ENCODE measurements around the gene SLC24A3.

SLC24A3 gene

DNA sequence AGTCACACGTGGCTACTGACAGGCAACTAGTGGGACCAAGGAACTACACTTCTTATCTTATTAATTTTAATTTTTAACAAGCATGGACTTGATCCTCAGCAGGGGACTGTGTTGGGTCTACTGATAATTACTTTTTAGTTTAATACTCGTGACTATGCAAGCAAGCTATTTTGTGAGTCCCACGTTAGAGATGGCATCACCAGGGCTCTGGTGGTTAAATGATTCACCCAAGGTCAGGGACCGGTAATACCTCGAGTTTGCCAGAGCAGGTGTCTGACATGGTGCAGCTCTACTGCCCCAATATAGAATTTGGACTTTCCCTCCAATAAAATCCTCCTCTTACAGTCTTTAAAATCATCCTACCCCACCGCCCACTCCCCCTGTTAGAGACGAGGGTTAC lies 447.0 kb downstream of the SLC24A3 start:
- Histone ChIP-seq H3K9me3 (ENCODE audit: control insufficient read depth, insufficient read depth, low read length) (no peaks in the 10 kb centered on the region), H3K4me2 (ENCODE audit: low read length) (no peak overlapping the region), H3K4me3 (ENCODE audit: low read length) (no peak overlapping the region), H3K27ac (ENCODE audit: low read depth, low read length) (no peak overlapping the region), H3K79me2 (ENCODE audit: control insufficient read depth, low read length) (no peaks in the 10 kb centered on the region), H3F3A (ENCODE audit: control insufficient read depth, insufficient read depth) (no peaks in the 10 kb centered on the region), H3K4me1 (ENCODE audit: control insufficient read depth, low read length) (peaks cover 13% of the 10 kb centered on the region), H3K9me2 (replicated peaks; ENCODE audit: control insufficient read depth, low read length) (no peaks in the 10 kb centered on the region), H4K20me1 (ENCODE audit: control insufficient read depth, insufficient read depth, low read depth, low read length) (no peaks in the 10 kb centered on the region), H3K27me3 (ENCODE audit: control insufficient read depth, low read length) (peaks cover 28% of the 10 kb centered on the region; the same call in 1 of the 2 replicates), H3K36me3 (ENCODE audit: control insufficient read depth, low read length) (no peaks in the 10 kb centered on the region)
- no peak for TF ChIP-seq EZH2phosphoT487 (IDR thresholded peaks at IDR 0.05; ENCODE audit: borderline replicate concordance, low read length)
- TF ChIP-seq, protein P1, sequence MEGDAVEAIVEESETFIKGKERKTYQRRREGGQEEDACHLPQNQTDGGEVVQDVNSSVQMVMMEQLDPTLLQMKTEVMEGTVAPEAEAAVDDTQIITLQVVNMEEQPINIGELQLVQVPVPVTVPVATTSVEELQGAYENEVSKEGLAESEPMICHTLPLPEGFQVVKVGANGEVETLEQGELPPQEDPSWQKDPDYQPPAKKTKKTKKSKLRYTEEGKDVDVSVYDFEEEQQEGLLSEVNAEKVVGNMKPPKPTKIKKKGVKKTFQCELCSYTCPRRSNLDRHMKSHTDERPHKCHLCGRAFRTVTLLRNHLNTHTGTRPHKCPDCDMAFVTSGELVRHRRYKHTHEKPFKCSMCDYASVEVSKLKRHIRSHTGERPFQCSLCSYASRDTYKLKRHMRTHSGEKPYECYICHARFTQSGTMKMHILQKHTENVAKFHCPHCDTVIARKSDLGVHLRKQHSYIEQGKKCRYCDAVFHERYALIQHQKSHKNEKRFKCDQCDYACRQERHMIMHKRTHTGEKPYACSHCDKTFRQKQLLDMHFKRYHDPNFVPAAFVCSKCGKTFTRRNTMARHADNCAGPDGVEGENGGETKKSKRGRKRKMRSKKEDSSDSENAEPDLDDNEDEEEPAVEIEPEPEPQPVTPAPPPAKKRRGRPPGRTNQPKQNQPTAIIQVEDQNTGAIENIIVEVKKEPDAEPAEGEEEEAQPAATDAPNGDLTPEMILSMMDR (IDR thresholded peaks at IDR 0.05; ENCODE audit: low read depth, low read length, poor library complexity, severe bottlenecking), result no peak

DNA sequence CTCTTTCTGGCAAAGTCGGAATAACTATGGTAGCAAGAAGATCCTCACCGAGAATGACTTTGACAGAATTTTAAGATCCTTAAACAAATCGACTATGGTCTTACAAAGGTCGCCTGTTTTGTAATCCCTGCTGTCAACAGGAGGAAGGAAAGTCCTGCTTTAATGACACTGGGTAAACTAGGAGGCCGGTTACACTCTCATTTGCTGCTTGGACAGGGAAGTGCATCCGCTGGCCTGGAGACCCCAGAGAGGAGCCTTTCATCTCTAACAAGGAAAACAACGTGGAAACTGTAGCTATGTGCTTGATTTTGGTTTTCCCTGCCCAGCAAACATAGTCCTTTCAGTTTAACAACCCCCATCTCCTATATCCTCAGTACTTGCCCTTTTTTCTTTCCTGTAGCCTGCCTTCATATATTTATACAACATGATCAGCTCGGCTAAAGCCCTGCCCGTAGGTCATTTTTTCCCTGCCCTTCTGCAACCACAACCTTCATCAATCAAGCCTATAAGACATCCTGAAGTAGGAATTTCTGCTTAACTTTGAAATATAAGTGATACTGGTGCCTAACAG lies 448.5 kb downstream of the SLC24A3 start:
- Histone ChIP-seq H3K4me3 (ENCODE audit: low read length) (no peak overlapping the region), H3F3A (ENCODE audit: control insufficient read depth, insufficient read depth) (no peaks in the 10 kb centered on the region), H3K4me1 (ENCODE audit: control insufficient read depth, low read length) (peaks cover 13% of the 10 kb centered on the region), H3K9me3 (ENCODE audit: control insufficient read depth, insufficient read depth, low read length) (no peaks in the 10 kb centered on the region), H4K20me1 (ENCODE audit: control insufficient read depth, insufficient read depth, low read depth, low read length) (no peaks in the 10 kb centered on the region), H3K4me2 (ENCODE audit: low read length) (no peak overlapping the region), H3K9me2 (replicated peaks; ENCODE audit: control insufficient read depth, low read length) (no peaks in the 10 kb centered on the region), H3K36me3 (ENCODE audit: control insufficient read depth, low read length) (no peaks in the 10 kb centered on the region), H3K79me2 (ENCODE audit: control insufficient read depth, low read length) (no peaks in the 10 kb centered on the region), H3K27me3 (ENCODE audit: control insufficient read depth, low read length) (peaks cover 28% of the 10 kb centered on the region; the same call in 1 of the 2 replicates), H3K27ac (ENCODE audit: low read depth, low read length) (no peak overlapping the region)
- TF ChIP-seq, protein P1 (IDR thresholded peaks at IDR 0.05; ENCODE audit: low read depth, low read length, poor library complexity, severe bottlenecking), result no peak
- no peak for TF ChIP-seq EZH2phosphoT487 (IDR thresholded peaks at IDR 0.05; ENCODE audit: borderline replicate concordance, low read length)

DNA sequence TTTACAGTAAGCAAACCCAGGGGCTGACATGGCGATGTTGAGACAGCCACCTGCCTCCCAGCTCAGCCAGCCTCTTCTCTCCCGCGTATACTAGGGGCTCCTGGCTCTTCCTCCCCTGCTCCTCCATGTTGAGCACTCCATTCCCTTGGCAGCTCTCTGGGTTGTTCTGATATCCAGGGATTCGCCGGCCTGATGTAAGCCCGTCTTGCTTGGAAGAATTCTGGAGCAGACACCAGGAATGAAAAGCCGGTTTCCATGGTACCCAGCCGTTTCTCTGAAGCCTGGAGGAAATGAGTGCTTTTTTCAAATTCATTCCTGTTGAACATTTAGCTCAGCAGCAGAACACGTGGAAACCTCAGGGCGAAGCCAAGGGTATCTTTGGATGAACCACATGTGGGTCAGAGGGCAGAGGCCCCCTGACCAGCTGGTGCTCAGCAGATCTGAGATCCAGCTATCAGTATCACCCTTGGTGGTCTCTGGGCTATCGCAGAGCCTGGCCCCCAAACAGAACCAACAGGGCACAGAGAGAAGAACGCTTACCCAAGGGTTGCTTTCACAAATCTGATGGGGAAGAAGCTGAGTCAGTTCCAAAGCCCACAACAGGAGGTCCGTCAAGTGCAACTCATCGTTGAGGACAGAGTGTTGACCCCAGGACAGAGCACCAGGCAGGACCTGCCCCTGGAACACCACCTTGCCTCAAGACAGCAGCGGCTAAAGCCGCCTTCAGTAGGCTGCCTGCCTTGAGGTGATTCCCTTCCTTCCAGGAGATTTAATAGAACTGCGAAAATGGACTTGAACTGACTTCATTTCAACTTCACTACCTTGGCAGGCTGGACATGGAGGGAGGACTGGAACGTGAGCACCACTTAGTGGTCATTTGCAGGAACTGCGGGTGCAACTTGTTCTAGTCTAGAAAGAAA lies 449.5 kb downstream of the SLC24A3 start:
- H3K4me2 ChIP-seq (ENCODE audit: low read length), result no peak overlapping the region
- H3F3A ChIP-seq (ENCODE audit: control insufficient read depth, insufficient read depth), result no peaks in the 10 kb centered on the region
- H3K9me2 ChIP-seq (replicated peaks; ENCODE audit: control insufficient read depth, low read length), result no peaks in the 10 kb centered on the region
- no peaks in the 10 kb centered on the region for H4K20me1 ChIP-seq (ENCODE audit: control insufficient read depth, insufficient read depth, low read depth, low read length)
- no peak overlapping the region for H3K27ac ChIP-seq (ENCODE audit: low read depth, low read length)
- H3K79me2 ChIP-seq (ENCODE audit: control insufficient read depth, low read length), result no peaks in the 10 kb centered on the region
- H3K4me3 ChIP-seq (ENCODE audit: low read length), result no peak overlapping the region
- H3K36me3 ChIP-seq (ENCODE audit: control insufficient read depth, low read length), result no peaks in the 10 kb centered on the region
- TF ChIP-seq EZH2phosphoT487 (IDR thresholded peaks at IDR 0.05; ENCODE audit: borderline replicate concordance, low read length), result no peak
- TF ChIP-seq, protein P1 (IDR thresholded peaks at IDR 0.05; ENCODE audit: low read depth, low read length, poor library complexity, severe bottlenecking), result peak; percentile 92
- H3K9me3 ChIP-seq (ENCODE audit: control insufficient read depth, insufficient read depth, low read length), result no peaks in the 10 kb centered on the region
- peaks cover 13% of the 10 kb centered on the region for H3K4me1 ChIP-seq (ENCODE audit: control insufficient read depth, low read length)
- H3K27me3 ChIP-seq (ENCODE audit: control insufficient read depth, low read length), result peaks cover 26% of the 10 kb centered on the region; the same call in 1 of the 2 replicates

Measured in DOHH2 (cell line).